ENCODE measurements around the gene PCNX1. TPM values are rescaled to one million over a fixed set of nuclear protein-coding genes. Genes with fewer than 3 reads are reported as not detected.

The PCNX1 gene
- total RNA-seq, 1 donor from 2014 or later, result 77.2 TPM

DNA sequence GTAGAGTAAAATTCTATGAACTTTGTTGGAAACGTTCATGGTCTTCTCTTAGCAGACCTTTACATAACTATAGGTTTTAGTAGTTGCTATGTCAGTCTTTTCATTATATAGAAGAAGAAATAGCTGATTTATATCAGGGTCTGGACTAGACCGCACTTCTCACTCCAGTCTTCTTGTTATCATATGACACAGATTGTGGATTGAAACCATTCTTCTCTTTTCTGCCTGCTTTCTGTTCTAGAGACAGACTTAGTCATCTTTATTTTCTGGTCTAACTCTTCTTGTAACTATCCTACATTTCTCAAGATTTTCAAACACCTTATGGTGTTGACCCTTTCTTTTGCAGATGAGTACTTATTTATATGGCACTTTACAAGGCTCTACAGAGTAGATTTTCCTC lies 55.7 kb downstream of the PCNX1 start:
- DNase-seq (ENCODE audit: low spot score in 2 of 2, unreplicated experiment in 2 of 2), result no peak

DNA sequence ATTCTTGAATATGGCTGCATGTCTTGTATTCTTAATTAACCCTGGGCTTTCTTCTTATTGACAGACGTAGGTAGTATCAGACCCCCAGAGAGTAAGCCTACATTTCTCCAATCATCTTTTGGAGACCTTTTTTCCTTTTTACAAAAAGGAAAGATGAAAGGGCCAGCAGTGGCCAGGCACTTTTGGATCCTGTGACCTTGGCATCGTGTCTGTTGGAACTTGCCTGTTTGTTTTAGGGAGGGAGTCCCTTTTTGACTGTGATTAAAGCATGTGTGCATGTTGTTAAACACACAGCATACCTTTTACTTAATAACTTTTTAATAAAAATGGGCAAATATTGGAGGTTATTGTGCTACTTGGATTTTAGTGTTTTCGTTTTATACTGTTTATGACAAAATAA lies 57.2 kb downstream of the PCNX1 start:
- H3K27me3 Mint-ChIP-seq (ENCODE audit: low read depth), result no peaks in the 10 kb centered on the region

More for the DNA sequence above, 55.7 kb downstream of the PCNX1 start:
- Mint-ChIP-seq H3K27ac (no peak overlapping the region), H3K4me3 (no peak overlapping the region), H3K27me3 (ENCODE audit: low read depth) (no peaks in the 10 kb centered on the region), H3K9me3 (no peaks in the 10 kb centered on the region), H3K36me3 (peaks cover 29% of the 10 kb centered on the region), H3K4me1 (peaks cover 2% of the 10 kb centered on the region)
- TF ChIP-seq, protein P1, sequence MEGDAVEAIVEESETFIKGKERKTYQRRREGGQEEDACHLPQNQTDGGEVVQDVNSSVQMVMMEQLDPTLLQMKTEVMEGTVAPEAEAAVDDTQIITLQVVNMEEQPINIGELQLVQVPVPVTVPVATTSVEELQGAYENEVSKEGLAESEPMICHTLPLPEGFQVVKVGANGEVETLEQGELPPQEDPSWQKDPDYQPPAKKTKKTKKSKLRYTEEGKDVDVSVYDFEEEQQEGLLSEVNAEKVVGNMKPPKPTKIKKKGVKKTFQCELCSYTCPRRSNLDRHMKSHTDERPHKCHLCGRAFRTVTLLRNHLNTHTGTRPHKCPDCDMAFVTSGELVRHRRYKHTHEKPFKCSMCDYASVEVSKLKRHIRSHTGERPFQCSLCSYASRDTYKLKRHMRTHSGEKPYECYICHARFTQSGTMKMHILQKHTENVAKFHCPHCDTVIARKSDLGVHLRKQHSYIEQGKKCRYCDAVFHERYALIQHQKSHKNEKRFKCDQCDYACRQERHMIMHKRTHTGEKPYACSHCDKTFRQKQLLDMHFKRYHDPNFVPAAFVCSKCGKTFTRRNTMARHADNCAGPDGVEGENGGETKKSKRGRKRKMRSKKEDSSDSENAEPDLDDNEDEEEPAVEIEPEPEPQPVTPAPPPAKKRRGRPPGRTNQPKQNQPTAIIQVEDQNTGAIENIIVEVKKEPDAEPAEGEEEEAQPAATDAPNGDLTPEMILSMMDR (IDR thresholded peaks at IDR 0.05; ENCODE audit: unreplicated experiment), result no peak

DNA sequence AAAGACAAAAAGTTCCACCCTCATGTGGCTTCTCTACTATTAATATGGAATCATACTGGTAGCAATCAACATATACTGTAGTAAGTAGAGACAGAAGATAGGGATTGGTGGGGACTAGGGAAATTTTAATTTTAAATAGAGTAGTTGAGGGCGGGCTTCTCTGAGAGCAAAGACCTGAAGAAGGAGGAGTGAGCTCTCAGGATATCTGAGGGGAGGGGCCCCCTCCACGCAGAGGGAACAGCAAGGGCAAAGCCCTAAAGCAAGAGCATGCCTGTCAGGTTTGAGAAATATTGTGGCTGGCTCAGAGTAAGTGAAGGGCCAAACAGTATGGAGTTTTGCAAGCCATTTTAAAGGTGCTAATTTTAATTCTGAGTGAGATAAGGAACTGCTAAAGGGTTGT lies 64.3 kb downstream of the PCNX1 start:
- Mint-ChIP-seq H3K27ac (peak overlapping the region; percentile 63), H3K4me1 (peaks cover 10% of the 10 kb centered on the region), H3K36me3 (peaks cover under 1% of the 10 kb centered on the region), H3K27me3 (ENCODE audit: low read depth) (no peaks in the 10 kb centered on the region), H3K9me3 (no peaks in the 10 kb centered on the region), H3K4me3 (no peak overlapping the region)
- no peak for DNase-seq (ENCODE audit: low spot score in 2 of 2, unreplicated experiment in 2 of 2)
- TF ChIP-seq, protein P1 (IDR thresholded peaks at IDR 0.05; ENCODE audit: unreplicated experiment), result no peak

More for the DNA sequence above, 57.2 kb downstream of the PCNX1 start:
- H3K9me3 Mint-ChIP-seq, result no peaks in the 10 kb centered on the region
- no peak overlapping the region for H3K4me3 Mint-ChIP-seq
- peaks cover 26% of the 10 kb centered on the region for H3K36me3 Mint-ChIP-seq
- TF ChIP-seq, protein P1 (IDR thresholded peaks at IDR 0.05; ENCODE audit: unreplicated experiment), result no peak
- no peak overlapping the region for H3K27ac Mint-ChIP-seq
- H3K4me1 Mint-ChIP-seq, result peaks cover 2% of the 10 kb centered on the region
- no peak for DNase-seq (ENCODE audit: low spot score in 2 of 2, unreplicated experiment in 2 of 2)

DNA sequence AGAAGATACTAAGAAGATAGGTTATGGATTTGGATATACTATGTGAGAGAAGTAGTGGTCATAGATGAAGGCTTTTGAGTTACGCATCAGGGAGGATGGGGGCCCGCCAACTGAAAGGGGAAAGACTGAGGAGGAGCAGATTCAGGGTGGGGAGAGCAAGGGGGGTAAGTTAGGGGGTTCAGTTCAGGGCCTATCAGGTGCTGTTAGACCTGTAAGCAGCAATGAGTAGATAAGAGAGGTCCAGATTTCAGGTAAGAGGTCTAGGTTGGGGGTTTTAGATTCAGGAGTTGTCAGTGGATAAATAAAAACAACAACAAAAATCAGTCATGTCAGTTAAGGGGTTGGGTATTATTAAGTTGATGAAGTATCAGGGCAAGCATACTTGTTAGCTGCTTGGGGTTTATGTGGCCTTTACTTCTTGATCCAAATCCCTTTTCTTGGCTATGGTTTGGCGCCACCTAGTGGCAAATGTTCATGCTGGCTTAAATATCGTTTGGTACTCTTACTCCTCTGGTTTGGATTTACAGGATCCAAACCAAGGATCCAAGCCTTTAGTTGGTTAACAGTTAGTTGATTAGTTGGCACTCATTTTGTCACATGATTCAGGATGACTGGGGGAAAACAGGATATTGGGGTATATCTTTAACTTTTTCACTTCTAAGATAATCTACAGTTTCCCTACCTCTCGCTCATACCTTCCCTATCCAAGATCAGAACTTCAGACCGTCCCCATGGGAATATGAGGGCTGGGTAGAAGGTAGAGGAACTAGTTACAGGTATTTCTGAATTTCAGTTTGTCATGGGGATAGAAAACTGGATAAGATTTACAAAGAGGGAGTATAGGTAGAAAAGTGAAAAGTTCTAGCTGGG lies 65.1 kb downstream of the PCNX1 start:
- TF ChIP-seq, protein P1 (IDR thresholded peaks at IDR 0.05; ENCODE audit: unreplicated experiment), result peak; percentile 93
- no peak overlapping the region for H3K27ac Mint-ChIP-seq
- DNase-seq (ENCODE audit: low spot score in 2 of 2, unreplicated experiment in 2 of 2), result peak; percentile 64 to 89

DNA sequence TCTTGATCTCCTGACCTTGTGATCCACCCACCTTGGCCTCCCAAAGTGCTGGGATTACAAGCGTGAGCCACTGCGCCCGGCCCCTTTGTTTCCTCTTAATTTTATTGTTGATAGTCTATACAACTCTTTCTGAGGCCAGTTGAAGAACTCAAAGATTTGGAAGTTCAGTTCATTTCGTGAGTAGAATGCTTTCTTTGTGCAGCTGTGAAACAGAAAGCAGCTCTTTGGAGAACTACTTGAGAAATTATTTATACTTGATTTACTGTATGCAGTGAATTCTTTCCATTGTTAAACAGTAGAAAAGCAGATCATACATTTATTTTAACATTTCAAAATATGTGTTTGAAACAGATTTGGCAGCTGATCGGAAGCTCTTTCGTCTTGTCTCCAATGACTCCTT lies 69.3 kb downstream of the PCNX1 start:
- TF ChIP-seq, protein P1 (IDR thresholded peaks at IDR 0.05; ENCODE audit: unreplicated experiment), result no peak
- H3K27ac Mint-ChIP-seq, result no peak overlapping the region
- no peaks in the 10 kb centered on the region for H3K9me3 Mint-ChIP-seq
- H3K4me3 Mint-ChIP-seq, result no peak overlapping the region
- peaks cover 16% of the 10 kb centered on the region for H3K36me3 Mint-ChIP-seq
- no peak for DNase-seq (ENCODE audit: low spot score in 2 of 2, unreplicated experiment in 2 of 2)
- no peaks in the 10 kb centered on the region for H3K27me3 Mint-ChIP-seq (ENCODE audit: low read depth)
- peaks cover 7% of the 10 kb centered on the region for H3K4me1 Mint-ChIP-seq

More for the DNA sequence above, 65.1 kb downstream of the PCNX1 start:
- Mint-ChIP-seq H3K4me1 (peaks cover 10% of the 10 kb centered on the region), H3K4me3 (no peak overlapping the region), H3K36me3 (peaks cover 8% of the 10 kb centered on the region), H3K27me3 (ENCODE audit: low read depth) (no peaks in the 10 kb centered on the region), H3K9me3 (no peaks in the 10 kb centered on the region)

Data from mesothelial cell of epicardium (in vitro differentiated cells).